GM12878 (cell line): ENCODE results near the gene PIEZO2. TPM values are rescaled to one million over a fixed set of nuclear protein-coding genes. Genes with fewer than 3 reads are reported as not detected.
A peak's percentile ranks its signal among the peaks of the same experiment; 100 is the strongest.

ENCODE experiments used
- BCLAF1 ChIP-seq: fragments of 450-650 bp; IDR thresholded peaks from 2 replicates; pipeline ENCODE4 v1.6.1; 2017; ENCODE audit warnings: antibody characterized with exemption, mild to moderate bottlenecking, moderate library complexity
- DPF2 ChIP-seq: fragments of 450-650 bp; IDR thresholded peaks from 2 replicates; pipeline ENCODE4 v1.6.1; 2017; ENCODE audit warnings: mild to moderate bottlenecking
- EP300 ChIP-seq, 2 experiments: fragments of 150-350 bp in 1 of 2; IDR thresholded peaks; 2 replicates each; pipeline ENCODE4 v1.6.1; 2011 to 2012; ENCODE audit warnings: low read depth in 2 of 2, low read length in 2 of 2, borderline replicate concordance in 1 of 2, improper control_type of control experiment in 1 of 2, inconsistent platforms in 1 of 2; ENCODE audit not compliant: control insufficient read depth in 1 of 2
- FOXM1 ChIP-seq: IDR thresholded peaks from 2 replicates; pipeline ENCODE4 v1.6.1; 2012; ENCODE audit warnings: low read depth, mild to moderate bottlenecking, inconsistent platforms, low read length, moderate library complexity
- KDM1A ChIP-seq: fragments of 200-600 bp; sonication (generic); IDR thresholded peaks from 2 replicates; pipeline ENCODE4 v1.6.1; 2016; ENCODE audit warnings: borderline replicate concordance
- LARP7 ChIP-seq: fragments of 450-650 bp; IDR thresholded peaks from 2 replicates; pipeline ENCODE4 v1.6.1; 2017; ENCODE audit warnings: mild to moderate bottlenecking
- MEF2A ChIP-seq: IDR thresholded peaks from 2 replicates; pipeline ENCODE4 v1.6.1; 2011; ENCODE audit warnings: low read depth, mild to moderate bottlenecking, low read length, moderate library complexity; ENCODE audit not compliant: insufficient read depth
- MXI1 ChIP-seq: fragments of 150-350 bp; IDR thresholded peaks from 2 replicates; pipeline ENCODE4 v1.6.1; 2011; ENCODE audit warnings: low read depth, mild to moderate bottlenecking, inconsistent platforms, low read length, improper control_type of control experiment
- NFYB ChIP-seq: IDR thresholded peaks from 2 replicates; pipeline ENCODE4 v1.6.1; 2011; ENCODE audit warnings: low read depth, mild to moderate bottlenecking, low read length, improper control_type of control experiment, moderate library complexity; ENCODE audit not compliant: insufficient read depth
- POU2F2 ChIP-seq: IDR thresholded peaks from 3 replicates; pipeline ENCODE4 v1.6.1; 2011; ENCODE audit warnings: low read depth, mild to moderate bottlenecking, low read length, borderline replicate concordance
- SKIL ChIP-seq: fragments of 450-650 bp; IDR thresholded peaks from 2 replicates; pipeline ENCODE4 v1.6.1; 2017; ENCODE audit warnings: mild to moderate bottlenecking, low read depth, inconsistent platforms; ENCODE audit not compliant: poor library complexity, severe bottlenecking
- TCF12 ChIP-seq: IDR thresholded peaks from 2 replicates; pipeline ENCODE4 v1.6.1; 2011; ENCODE audit warnings: low read depth, mild to moderate bottlenecking, low read length
- TCF3 ChIP-seq: IDR thresholded peaks from 2 replicates; pipeline ENCODE4 v1.6.1; 2012; ENCODE audit warnings: low read depth, mild to moderate bottlenecking, low read length, borderline replicate concordance; ENCODE audit not compliant: insufficient read depth
- ZBED1 ChIP-seq: IDR thresholded peaks from 2 replicates; pipeline ENCODE4 v1.6.1; 2016; ENCODE audit warnings: borderline replicate concordance
- polyA plus RNA-seq, 11 experiments: library from polyadenylated mRNA; depleted of rRNA in 4 of 11; unstranded in 6 of 11; stranded (reverse) in 5 of 11; fragments of >200 nt; fragmentation: Nextera tagmentation in 4 of 11; fragmentation: Illumina TruSeq in 1 of 11; extraction: Ambion mirVana in 4 of 11; extraction: Trizol in 1 of 11; gene quantifications; 1 replicate in 1 of 11; 2 replicates in 10 of 11; pipeline versions ENCODE4 v1.2.1 to v1.2.3, GENCODE V29; 2011 to 2016; ENCODE audit warnings: inconsistent platforms in 2 of 11, missing spikeins in 2 of 11, low read depth in 1 of 11
- total RNA-seq, 4 experiments: library from RNA; depleted of rRNA in 3 of 4; stranded (reverse); fragments of >200 nt in 3 of 4; fragmentation: Illumina TruSeq in 1 of 4; extraction: Trizol in 1 of 4; gene quantifications; 2 replicates each; pipeline versions ENCODE4 v1.2.1 to v1.2.3, GENCODE V29; 2013 to 2021
- TF ChIP-seq, protein P1 (sequence below): fragments of 450-650 bp; IDR thresholded peaks from 2 replicates; pipeline ENCODE4 v1.6.1; 2017; ENCODE audit warnings: mild to moderate bottlenecking, moderate library complexity
- TF ChIP-seq, protein P2 (sequence below): fragments of 450-650 bp; IDR thresholded peaks from 2 replicates; pipeline ENCODE4 v1.6.1; 2014; ENCODE audit warnings: mild to moderate bottlenecking
- TF ChIP-seq, protein P3 (sequence below): IDR thresholded peaks from 2 replicates; pipeline ENCODE4 v1.6.1; 2011; ENCODE audit warnings: mild to moderate bottlenecking, low read depth, low read length, moderate library complexity; ENCODE audit not compliant: insufficient replicate concordance
- TF ChIP-seq, protein P4 (sequence below): IDR thresholded peaks from 2 replicates; pipeline ENCODE4 v1.6.1; 2012; ENCODE audit warnings: low read depth, low read length, improper control_type of control experiment

The PIEZO2 gene
- total and polyA plus RNA-seq, 10 of the 15 experiments (the other 5 are each of a cell fraction or from before 2014, with no cell fraction given) = 6.7 to 42.3 (median 27.4) TPM

- TF ChIP-seq, protein P1, sequence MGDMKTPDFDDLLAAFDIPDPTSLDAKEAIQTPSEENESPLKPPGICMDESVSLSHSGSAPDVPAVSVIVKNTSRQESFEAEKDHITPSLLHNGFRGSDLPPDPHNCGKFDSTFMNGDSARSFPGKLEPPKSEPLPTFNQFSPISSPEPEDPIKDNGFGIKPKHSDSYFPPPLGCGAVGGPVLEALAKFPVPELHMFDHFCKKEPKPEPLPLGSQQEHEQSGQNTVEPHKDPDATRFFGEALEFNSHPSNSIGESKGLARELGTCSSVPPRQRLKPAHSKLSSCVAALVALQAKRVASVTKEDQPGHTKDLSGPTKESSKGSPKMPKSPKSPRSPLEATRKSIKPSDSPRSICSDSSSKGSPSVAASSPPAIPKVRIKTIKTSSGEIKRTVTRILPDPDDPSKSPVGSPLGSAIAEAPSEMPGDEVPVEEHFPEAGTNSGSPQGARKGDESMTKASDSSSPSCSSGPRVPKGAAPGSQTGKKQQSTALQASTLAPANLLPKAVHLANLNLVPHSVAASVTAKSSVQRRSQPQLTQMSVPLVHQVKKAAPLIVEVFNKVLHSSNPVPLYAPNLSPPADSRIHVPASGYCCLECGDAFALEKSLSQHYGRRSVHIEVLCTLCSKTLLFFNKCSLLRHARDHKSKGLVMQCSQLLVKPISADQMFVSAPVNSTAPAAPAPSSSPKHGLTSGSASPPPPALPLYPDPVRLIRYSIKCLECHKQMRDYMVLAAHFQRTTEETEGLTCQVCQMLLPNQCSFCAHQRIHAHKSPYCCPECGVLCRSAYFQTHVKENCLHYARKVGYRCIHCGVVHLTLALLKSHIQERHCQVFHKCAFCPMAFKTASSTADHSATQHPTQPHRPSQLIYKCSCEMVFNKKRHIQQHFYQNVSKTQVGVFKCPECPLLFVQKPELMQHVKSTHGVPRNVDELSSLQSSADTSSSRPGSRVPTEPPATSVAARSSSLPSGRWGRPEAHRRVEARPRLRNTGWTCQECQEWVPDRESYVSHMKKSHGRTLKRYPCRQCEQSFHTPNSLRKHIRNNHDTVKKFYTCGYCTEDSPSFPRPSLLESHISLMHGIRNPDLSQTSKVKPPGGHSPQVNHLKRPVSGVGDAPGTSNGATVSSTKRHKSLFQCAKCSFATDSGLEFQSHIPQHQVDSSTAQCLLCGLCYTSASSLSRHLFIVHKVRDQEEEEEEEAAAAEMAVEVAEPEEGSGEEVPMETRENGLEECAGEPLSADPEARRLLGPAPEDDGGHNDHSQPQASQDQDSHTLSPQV = no peak
- 0 out of 4 replicates have a peak, but pooled peaks of 1 of the 2 experiments have one; percentile 25 for TF ChIP-seq EP300 (IDR thresholded peaks at IDR 0.05; ENCODE audit: borderline replicate concordance in 1 of 2, control insufficient read depth in 1 of 2, low read depth in 2 of 2, low read length in 2 of 2)
- TF ChIP-seq KDM1A = no peak
- TF ChIP-seq NFYB = no peak
- TF ChIP-seq ZBED1 = no peak
- TF ChIP-seq, protein P2, sequence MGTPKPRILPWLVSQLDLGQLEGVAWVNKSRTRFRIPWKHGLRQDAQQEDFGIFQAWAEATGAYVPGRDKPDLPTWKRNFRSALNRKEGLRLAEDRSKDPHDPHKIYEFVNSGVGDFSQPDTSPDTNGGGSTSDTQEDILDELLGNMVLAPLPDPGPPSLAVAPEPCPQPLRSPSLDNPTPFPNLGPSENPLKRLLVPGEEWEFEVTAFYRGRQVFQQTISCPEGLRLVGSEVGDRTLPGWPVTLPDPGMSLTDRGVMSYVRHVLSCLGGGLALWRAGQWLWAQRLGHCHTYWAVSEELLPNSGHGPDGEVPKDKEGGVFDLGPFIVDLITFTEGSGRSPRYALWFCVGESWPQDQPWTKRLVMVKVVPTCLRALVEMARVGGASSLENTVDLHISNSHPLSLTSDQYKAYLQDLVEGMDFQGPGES = no peak
- TF ChIP-seq SKIL = no peak
- TF ChIP-seq TCF3 = peak; percentile 82; the same call in 1 of the 2 replicates
- peak; percentile 58; the same call in 1 of the 2 replicates for TF ChIP-seq DPF2
- no peak; the same call in 1 of the 2 replicates for TF ChIP-seq FOXM1
- TF ChIP-seq, protein P3, sequence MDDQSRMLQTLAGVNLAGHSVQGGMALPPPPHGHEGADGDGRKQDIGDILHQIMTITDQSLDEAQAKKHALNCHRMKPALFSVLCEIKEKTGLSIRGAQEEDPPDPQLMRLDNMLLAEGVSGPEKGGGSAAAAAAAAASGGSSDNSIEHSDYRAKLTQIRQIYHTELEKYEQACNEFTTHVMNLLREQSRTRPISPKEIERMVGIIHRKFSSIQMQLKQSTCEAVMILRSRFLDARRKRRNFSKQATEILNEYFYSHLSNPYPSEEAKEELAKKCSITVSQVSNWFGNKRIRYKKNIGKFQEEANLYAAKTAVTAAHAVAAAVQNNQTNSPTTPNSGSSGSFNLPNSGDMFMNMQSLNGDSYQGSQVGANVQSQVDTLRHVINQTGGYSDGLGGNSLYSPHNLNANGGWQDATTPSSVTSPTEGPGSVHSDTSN = peak; percentile 45
- TF ChIP-seq, protein P4, sequence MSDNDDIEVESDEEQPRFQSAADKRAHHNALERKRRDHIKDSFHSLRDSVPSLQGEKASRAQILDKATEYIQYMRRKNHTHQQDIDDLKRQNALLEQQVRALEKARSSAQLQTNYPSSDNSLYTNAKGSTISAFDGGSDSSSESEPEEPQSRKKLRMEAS = peak; percentile 76; the same call in 1 of the 2 replicates
- no peak for TF ChIP-seq POU2F2
- no peak for TF ChIP-seq LARP7
- no peak for TF ChIP-seq MEF2A
- TF ChIP-seq MXI1 = no peak
- no peak for TF ChIP-seq BCLAF1
- peak; percentile 95 for TF ChIP-seq TCF12
Observed at GRCh38 chr18:10685484-10685883, 463.9 kb downstream of the PIEZO2 start (continued).
